Measurements from ENCODE around the gene PRTG. TPM values are rescaled to one million over a fixed set of nuclear protein-coding genes. Genes with fewer than 3 reads are reported as not detected.

Gene PRTG
- total RNA-seq, 2 donors from 2014 or later = 0.44 to 3.3 TPM

DNA sequence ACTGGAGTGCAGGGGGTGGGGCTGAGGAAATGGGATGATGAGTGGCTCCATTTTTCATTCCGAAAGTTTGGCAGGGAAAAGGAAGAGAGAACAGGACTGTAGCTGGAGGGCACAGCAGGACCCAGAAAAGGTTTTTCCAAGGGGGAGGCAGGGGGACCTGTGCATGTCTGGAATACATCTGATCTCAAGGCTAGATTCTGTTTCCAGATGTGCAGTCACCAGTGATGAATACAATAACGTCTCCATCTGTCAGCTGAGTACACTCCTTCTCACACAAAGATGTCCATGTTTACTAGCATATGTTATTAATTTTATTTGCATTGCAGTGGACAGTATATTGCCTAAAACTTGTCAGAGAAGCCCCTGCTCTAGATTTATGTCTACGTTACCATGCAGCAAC lies 39.9 kb upstream of the PRTG start:
- TF ChIP-seq, protein P1, sequence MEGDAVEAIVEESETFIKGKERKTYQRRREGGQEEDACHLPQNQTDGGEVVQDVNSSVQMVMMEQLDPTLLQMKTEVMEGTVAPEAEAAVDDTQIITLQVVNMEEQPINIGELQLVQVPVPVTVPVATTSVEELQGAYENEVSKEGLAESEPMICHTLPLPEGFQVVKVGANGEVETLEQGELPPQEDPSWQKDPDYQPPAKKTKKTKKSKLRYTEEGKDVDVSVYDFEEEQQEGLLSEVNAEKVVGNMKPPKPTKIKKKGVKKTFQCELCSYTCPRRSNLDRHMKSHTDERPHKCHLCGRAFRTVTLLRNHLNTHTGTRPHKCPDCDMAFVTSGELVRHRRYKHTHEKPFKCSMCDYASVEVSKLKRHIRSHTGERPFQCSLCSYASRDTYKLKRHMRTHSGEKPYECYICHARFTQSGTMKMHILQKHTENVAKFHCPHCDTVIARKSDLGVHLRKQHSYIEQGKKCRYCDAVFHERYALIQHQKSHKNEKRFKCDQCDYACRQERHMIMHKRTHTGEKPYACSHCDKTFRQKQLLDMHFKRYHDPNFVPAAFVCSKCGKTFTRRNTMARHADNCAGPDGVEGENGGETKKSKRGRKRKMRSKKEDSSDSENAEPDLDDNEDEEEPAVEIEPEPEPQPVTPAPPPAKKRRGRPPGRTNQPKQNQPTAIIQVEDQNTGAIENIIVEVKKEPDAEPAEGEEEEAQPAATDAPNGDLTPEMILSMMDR (IDR thresholded peaks at IDR 0.05) = no peak

DNA sequence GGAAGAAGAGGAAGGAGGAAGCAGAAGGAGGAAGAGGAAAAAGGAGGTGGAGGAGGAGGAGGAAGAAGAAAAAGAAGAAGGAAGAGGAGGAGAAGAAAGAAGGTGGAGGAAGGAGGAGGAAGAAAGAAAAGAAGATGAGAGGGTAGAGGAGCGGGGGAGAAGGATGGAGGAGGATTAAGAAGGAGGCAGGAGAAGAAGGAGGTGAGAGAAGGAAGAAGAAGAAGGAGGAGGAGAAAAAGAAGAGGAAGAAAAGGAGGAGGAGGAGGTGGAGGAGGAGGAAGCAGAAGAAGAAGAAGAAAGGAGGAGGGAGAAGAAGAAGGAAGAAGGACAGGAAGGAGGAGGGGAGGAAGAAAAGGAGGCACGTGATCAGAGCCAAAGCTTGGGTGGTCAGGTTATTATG lies 37.3 kb upstream of the PRTG start:
- Histone ChIP-seq H3K36me3 (no peaks in the 10 kb centered on the region), H3K27me3 (no peaks in the 10 kb centered on the region), H3K4me1 (no peaks in the 10 kb centered on the region), H3K27ac (no peak overlapping the region), H3K4me3 (no peak overlapping the region), H3K9me3 (no peaks in the 10 kb centered on the region)
- DNase-seq (ENCODE audit: low spot score) = no peak
- TF ChIP-seq, protein P1 (IDR thresholded peaks at IDR 0.05) = no peak

More for the DNA sequence above, 39.9 kb upstream of the PRTG start:
- DNase-seq (ENCODE audit: low spot score) = no peak
- H3K4me3 ChIP-seq = no peak overlapping the region
- H3K4me1 ChIP-seq = no peaks in the 10 kb centered on the region
- no peaks in the 10 kb centered on the region for H3K27me3 ChIP-seq
- no peaks in the 10 kb centered on the region for H3K36me3 ChIP-seq
- H3K27ac ChIP-seq = no peak overlapping the region
- H3K9me3 ChIP-seq = no peaks in the 10 kb centered on the region

DNA sequence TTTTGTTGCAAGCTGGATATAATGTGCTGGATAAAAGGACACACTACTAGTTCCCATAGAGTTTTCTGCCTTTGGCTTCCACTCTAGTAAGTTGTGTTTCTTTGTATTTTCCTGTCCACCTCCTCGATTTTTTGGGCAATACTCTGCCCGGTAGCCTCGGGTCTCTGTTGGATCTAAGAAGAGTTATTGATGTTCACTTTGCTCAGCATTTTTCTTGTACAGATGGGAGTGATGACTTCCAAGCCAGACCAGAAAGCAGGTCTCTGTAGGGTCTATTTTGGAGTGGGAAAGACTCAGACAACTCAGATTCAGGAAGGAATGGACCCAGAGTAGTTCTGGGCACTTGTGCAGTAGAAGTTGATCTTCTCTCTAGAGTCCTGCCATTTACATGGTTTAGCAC lies 36.0 kb upstream of the PRTG start:
- no peaks in the 10 kb centered on the region for H3K36me3 ChIP-seq
- TF ChIP-seq, protein P1 (IDR thresholded peaks at IDR 0.05) = no peak
- H3K27ac ChIP-seq = no peak overlapping the region
- no peaks in the 10 kb centered on the region for H3K9me3 ChIP-seq
- H3K4me3 ChIP-seq = no peak overlapping the region
- H3K4me1 ChIP-seq = no peaks in the 10 kb centered on the region
- no peak for DNase-seq (ENCODE audit: low spot score)
- H3K27me3 ChIP-seq = no peaks in the 10 kb centered on the region

DNA sequence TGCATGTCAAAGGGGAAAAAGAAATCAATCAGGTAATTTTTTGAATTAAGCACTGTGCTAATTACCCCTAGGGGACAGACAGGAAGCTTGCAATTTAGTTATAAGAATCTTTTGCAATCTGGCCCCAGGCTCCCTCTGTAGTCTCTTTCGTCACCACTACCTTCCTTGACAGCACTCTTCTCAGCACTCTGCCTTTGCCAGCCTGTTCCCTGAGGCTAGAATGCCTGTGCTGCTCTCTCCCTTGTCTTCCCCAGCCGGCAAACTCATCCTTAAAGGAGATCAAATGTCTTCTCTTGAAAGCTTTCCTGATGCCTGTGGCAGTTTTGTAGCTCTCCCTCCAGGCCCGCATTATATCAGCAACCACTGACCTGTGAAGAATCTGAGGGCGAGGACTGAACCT lies 32.4 kb upstream of the PRTG start:
- no peaks in the 10 kb centered on the region for H3K4me1 ChIP-seq
- TF ChIP-seq, protein P1 (IDR thresholded peaks at IDR 0.05) = no peak
- no peaks in the 10 kb centered on the region for H3K27me3 ChIP-seq
- H3K9me3 ChIP-seq = no peaks in the 10 kb centered on the region
- H3K27ac ChIP-seq = no peak overlapping the region
- DNase-seq (ENCODE audit: low spot score) = no peak
- H3K4me3 ChIP-seq = no peak overlapping the region
- H3K36me3 ChIP-seq = no peaks in the 10 kb centered on the region

DNA sequence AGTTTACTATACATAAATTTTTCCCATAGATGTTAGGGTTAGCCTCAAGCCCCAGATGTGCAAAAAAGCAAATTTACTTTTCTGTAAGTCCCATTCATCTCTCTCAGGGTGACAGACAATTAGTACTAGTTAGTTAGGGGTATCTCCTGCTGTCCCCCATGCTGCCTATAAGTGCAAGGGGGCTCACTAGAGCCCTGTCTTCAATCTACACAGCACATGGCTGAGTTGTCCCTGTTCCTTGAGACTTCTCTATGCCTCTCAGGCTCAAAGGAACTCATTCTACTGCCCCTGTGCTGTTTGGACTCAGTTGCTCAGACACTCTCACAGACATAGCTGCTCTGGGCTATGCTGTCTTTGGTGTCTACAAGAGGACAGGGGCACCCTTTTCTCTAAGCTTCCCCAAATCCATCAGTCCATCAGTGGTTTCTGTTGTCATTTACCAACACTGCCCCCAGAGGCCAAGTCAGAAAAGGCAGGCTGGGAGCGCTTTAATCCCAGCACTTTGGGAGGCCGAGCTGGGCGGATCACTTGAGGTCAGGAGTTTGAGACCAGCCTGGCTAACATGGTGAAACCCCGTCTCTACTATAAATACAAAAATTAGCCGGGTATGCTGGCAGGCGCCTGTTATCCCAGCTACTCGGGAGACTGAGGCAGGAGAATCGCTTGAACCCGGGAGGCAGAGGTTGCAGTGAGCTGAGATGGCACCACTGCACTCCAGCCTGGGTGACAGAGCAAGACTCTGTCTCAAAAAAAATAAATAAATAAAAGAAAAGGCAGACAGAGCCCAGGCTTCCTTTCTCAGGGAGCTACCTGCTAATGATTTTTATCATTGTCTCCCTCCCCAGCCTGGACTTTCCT lies 31.4 kb upstream of the PRTG start:
- Histone ChIP-seq H3K27ac (no peak overlapping the region), H3K4me1 (no peaks in the 10 kb centered on the region), H3K36me3 (no peaks in the 10 kb centered on the region), H3K9me3 (no peaks in the 10 kb centered on the region), H3K27me3 (no peaks in the 10 kb centered on the region), H3K4me3 (no peak overlapping the region)
- peak; percentile 60 for DNase-seq (ENCODE audit: low spot score)
- TF ChIP-seq, protein P1 (IDR thresholded peaks at IDR 0.05) = peak; percentile 33 to 67

DNA sequence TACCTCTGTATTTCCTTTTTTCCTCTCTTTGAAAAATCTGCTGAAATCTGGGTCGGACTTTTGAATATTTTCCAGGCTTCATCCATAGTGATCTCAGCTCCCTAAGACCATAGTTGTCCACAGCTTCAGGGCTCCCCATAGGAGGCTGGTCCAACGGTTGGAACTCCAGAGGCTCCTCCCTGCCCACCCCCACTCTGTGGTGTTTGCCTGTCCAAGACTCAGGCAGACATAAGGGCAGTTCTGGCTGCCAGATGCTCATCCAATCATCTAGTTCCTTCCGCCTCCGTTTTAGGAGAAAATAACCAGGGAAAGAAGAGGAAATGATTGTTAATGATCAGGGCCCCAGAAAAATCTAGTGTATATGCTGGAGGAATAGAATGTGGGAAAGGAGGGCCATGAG lies 27.9 kb upstream of the PRTG start:
- DNase-seq (ENCODE audit: low spot score) = no peak
- Histone ChIP-seq H3K4me3 (no peak overlapping the region), H3K4me1 (no peaks in the 10 kb centered on the region), H3K27ac (no peak overlapping the region), H3K27me3 (no peaks in the 10 kb centered on the region), H3K36me3 (no peaks in the 10 kb centered on the region), H3K9me3 (no peaks in the 10 kb centered on the region)
- TF ChIP-seq, protein P1 (IDR thresholded peaks at IDR 0.05) = no peak
